GM13976 (cell line): ENCODE results near the gene GDI1.

Experiments
- DNase-seq: peaks from one replicate; pipeline ENCODE4 v3.0.0; 2012; ENCODE audit warnings: low spot score
- CTCF ChIP-seq: IDR thresholded peaks from 2 replicates; pipeline ENCODE4 v1.5.1; 2012; ENCODE audit warnings: borderline replicate concordance, mild to moderate bottlenecking; ENCODE audit not compliant: insufficient read depth; ENCODE audit errors: extremely low read depth, missing control alignments, control extremely low read depth
- in situ Hi-C: fragments of 300-500 bp; cut with MboI; formaldehyde crosslinking; loops from one replicate; pipeline ENCODE4 v1.12.0; 2022; ENCODE audit warnings: low sequenced_read_pairs, mixed read lengths, inconsistent platforms; ENCODE audit not compliant: unreplicated experiment

GDI1 gene

GRCh38 chrX:154439841-154440240 lies 2.9 kb downstream of the GDI1 start:
- in situ Hi-C loops: no loop called here
- DNase-seq: no peak
- no peak for TF ChIP-seq CTCF

- DNase-seq: no peak
- no peak for TF ChIP-seq CTCF
- in situ Hi-C loops: no loop called here
Observed at GRCh38 chrX:154440623-154441357, 3.8 kb downstream of the GDI1 start.

- TF ChIP-seq CTCF: no peak
- in situ Hi-C loops: no loop called here
Observed at GRCh38 chrX:154441564-154441963, 4.6 kb downstream of the GDI1 start.

GRCh38 chrX:154441984-154442707 lies 5.2 kb downstream of the GDI1 start:
- DNase-seq: no peak
- TF ChIP-seq CTCF: no peak
- in situ Hi-C loops: no loop called here

More at GRCh38 chrX:154441564-154441963, 4.6 kb downstream of the GDI1 start:
- no peak for DNase-seq

GRCh38 chrX:154443479-154443910 lies 6.5 kb downstream of the GDI1 start:
- no peak for DNase-seq
- TF ChIP-seq CTCF: no peak
- in situ Hi-C loops: no loop called here

GRCh38 chrX:154443992-154444754 lies 7.2 kb downstream of the GDI1 start, which contains the start of gene FAM50A:
Gene FAM50A (plus strand): TSS chrX:154444141. CDS start chrX:154444236, 95 bp downstream.
- peak; percentile 89 for DNase-seq
- TF ChIP-seq CTCF: peak; percentile 16
- in situ Hi-C loops: no loop called here
